ENCODE measurements around the gene ZNF503.

The ZNF503 gene

GRCh38 chr10:75350791-75351190 lies 50.8 kb downstream of the ZNF503 start:
- no peak for DNase-seq
